Measurements from ENCODE around the gene FRAS1.

- TF ChIP-seq POLR2A (IDR thresholded peaks at IDR 0.05) (no peak), CTCF (IDR thresholded peaks at IDR 0.05) (no peak)
Measured at GRCh38 chr4:78309352-78309751, 252.2 kb downstream of the FRAS1 start.
